GM12878 (cell line): Measurements from ENCODE around the gene SLMAP.

Experiments
- EZH2 ChIP-seq: IDR thresholded peaks from 2 replicates; pipeline ENCODE4 v1.6.1; 2012; ENCODE audit warnings: low read depth, mild to moderate bottlenecking, control low read depth, inconsistent platforms, low read length, borderline replicate concordance; ENCODE audit not compliant: control insufficient read depth
- NFYB ChIP-seq: IDR thresholded peaks from 2 replicates; pipeline ENCODE4 v1.6.1; 2011; ENCODE audit warnings: low read depth, mild to moderate bottlenecking, low read length, improper control_type of control experiment, moderate library complexity; ENCODE audit not compliant: insufficient read depth
- POLR2A ChIP-seq: IDR thresholded peaks from 2 replicates; pipeline ENCODE4 v1.6.1; 2011; ENCODE audit warnings: low read depth, mild to moderate bottlenecking, low read length
- TARDBP ChIP-seq: IDR thresholded peaks from 2 replicates; pipeline ENCODE4 v1.6.1; 2016; ENCODE audit warnings: borderline replicate concordance
- TF ChIP-seq, protein P1 (sequence below), 3 experiments: IDR thresholded peaks in 2 of 3; conservative IDR thresholded peaks in 1 of 3; 2 replicates each; pipeline ENCODE4 v1.5.1; 2011; ENCODE audit warnings: low read depth in 3 of 3, low read length in 3 of 3, mild to moderate bottlenecking in 3 of 3, control low read depth in 2 of 3, moderate library complexity in 2 of 3, inconsistent platforms in 1 of 3, mixed read lengths in 1 of 3; ENCODE audit not compliant: control insufficient read depth in 2 of 3, insufficient read depth in 1 of 3; ENCODE audit errors: extremely low read depth in 1 of 3

GRCh38 chr3:57877116-57877515, 121.0 kb downstream of the SLMAP start:
- no peak for TF ChIP-seq POLR2A
- no peak for TF ChIP-seq EZH2
- TF ChIP-seq, protein P1, sequence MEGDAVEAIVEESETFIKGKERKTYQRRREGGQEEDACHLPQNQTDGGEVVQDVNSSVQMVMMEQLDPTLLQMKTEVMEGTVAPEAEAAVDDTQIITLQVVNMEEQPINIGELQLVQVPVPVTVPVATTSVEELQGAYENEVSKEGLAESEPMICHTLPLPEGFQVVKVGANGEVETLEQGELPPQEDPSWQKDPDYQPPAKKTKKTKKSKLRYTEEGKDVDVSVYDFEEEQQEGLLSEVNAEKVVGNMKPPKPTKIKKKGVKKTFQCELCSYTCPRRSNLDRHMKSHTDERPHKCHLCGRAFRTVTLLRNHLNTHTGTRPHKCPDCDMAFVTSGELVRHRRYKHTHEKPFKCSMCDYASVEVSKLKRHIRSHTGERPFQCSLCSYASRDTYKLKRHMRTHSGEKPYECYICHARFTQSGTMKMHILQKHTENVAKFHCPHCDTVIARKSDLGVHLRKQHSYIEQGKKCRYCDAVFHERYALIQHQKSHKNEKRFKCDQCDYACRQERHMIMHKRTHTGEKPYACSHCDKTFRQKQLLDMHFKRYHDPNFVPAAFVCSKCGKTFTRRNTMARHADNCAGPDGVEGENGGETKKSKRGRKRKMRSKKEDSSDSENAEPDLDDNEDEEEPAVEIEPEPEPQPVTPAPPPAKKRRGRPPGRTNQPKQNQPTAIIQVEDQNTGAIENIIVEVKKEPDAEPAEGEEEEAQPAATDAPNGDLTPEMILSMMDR (IDR thresholded peaks at IDR 0.05 in 2 of 3, conservative IDR thresholded peaks at IDR 0.05 in 1 of 3; ENCODE audit: control insufficient read depth in 2 of 3, extremely low read depth in 1 of 3, insufficient read depth in 1 of 3, low read depth in 3 of 3, low read length in 3 of 3) = no peak
- no peak for TF ChIP-seq TARDBP
- TF ChIP-seq NFYB = no peak
